Measurements from ENCODE around the gene MPPED1. TPM values are rescaled to one million over a fixed set of nuclear protein-coding genes. Genes with fewer than 3 reads are reported as not detected.

The MPPED1 gene
- total and polyA plus RNA-seq, 5 donors from 2014 or later = not detected

- Histone ChIP-seq H3K36me3 (ENCODE audit: control insufficient read depth, insufficient read depth, low read length) (no peaks in the 10 kb centered on the region), H3K27me3 (ENCODE audit: control insufficient read depth, insufficient read depth, low read length) (no peaks in the 10 kb centered on the region), H3K4me1 (ENCODE audit: control insufficient read depth, insufficient read depth, low read length, poor library complexity, severe bottlenecking) (no peaks in the 10 kb centered on the region), H3K9me3 (ENCODE audit: control insufficient read depth in 2 of 2, low read length in 2 of 2) (no peaks in the 10 kb centered on the region), H3K4me3 (ENCODE audit: low read depth, low read length) (no peak overlapping the region), H3K27ac (ENCODE audit: insufficient read depth, low read length, poor library complexity, severe bottlenecking) (no peak overlapping the region)
- ATAC-seq (ENCODE audit: low read depth in 2 of 2) = no peak
- no peaks in the 10 kb centered on the region for H3K36me3 Mint-ChIP-seq
- H3K9me3 Mint-ChIP-seq = peaks cover 0 to 2% (median 0%) of the 10 kb centered on the region in 7 donors
- peaks cover 4% of the 10 kb centered on the region for H3K27me3 Mint-ChIP-seq
- no peak overlapping the region for H3K27ac Mint-ChIP-seq
- H3K4me1 Mint-ChIP-seq = no peaks in the 10 kb centered on the region
- H3K4me3 Mint-ChIP-seq = no peak overlapping the region
- DNase-seq = no peak
Observed at GRCh38 chr22:43435851-43436811, 24.3 kb downstream of the MPPED1 start.

- no peaks in the 10 kb centered on the region for H3K4me1 ChIP-seq (ENCODE audit: control insufficient read depth, insufficient read depth, low read length, poor library complexity, severe bottlenecking)
- ATAC-seq (ENCODE audit: low read depth in 2 of 2) (no peak), DNase-seq (no peak)
- no peaks in the 10 kb centered on the region for H3K4me1 Mint-ChIP-seq
- H3K27ac Mint-ChIP-seq = no peak overlapping the region
- H3K9me3 ChIP-seq (ENCODE audit: control insufficient read depth in 2 of 2, low read length in 2 of 2) = no peaks in the 10 kb centered on the region
- H3K36me3 ChIP-seq (ENCODE audit: control insufficient read depth, insufficient read depth, low read length) = no peaks in the 10 kb centered on the region
- no peaks in the 10 kb centered on the region for H3K27me3 ChIP-seq (ENCODE audit: control insufficient read depth, insufficient read depth, low read length)
- no peaks in the 10 kb centered on the region for H3K36me3 Mint-ChIP-seq
- H3K27ac ChIP-seq (ENCODE audit: insufficient read depth, low read length, poor library complexity, severe bottlenecking) = no peak overlapping the region
- H3K9me3 Mint-ChIP-seq = peaks cover 0 to 2% (median 0%) of the 10 kb centered on the region in 7 donors
- no peak overlapping the region for H3K4me3 ChIP-seq (ENCODE audit: low read depth, low read length)
- H3K4me3 Mint-ChIP-seq = no peak overlapping the region
- H3K27me3 Mint-ChIP-seq = no peaks in the 10 kb centered on the region
Observed at GRCh38 chr22:43436868-43437267, 25.1 kb downstream of the MPPED1 start.

- DNase-seq = no peak
- no peaks in the 10 kb centered on the region for H3K4me1 ChIP-seq (ENCODE audit: control insufficient read depth, insufficient read depth, low read length, poor library complexity, severe bottlenecking)
- H3K27me3 Mint-ChIP-seq = no peaks in the 10 kb centered on the region
- H3K36me3 Mint-ChIP-seq = no peaks in the 10 kb centered on the region
- peaks cover 0 to 2% (median 0%) of the 10 kb centered on the region in 7 donors for H3K9me3 Mint-ChIP-seq
- H3K27ac ChIP-seq (ENCODE audit: insufficient read depth, low read length, poor library complexity, severe bottlenecking) = no peak overlapping the region
- H3K27ac Mint-ChIP-seq = no peak overlapping the region
- no peaks in the 10 kb centered on the region for H3K27me3 ChIP-seq (ENCODE audit: control insufficient read depth, insufficient read depth, low read length)
- H3K4me3 Mint-ChIP-seq = no peak overlapping the region
- no peaks in the 10 kb centered on the region for H3K4me1 Mint-ChIP-seq
- no peak overlapping the region for H3K4me3 ChIP-seq (ENCODE audit: low read depth, low read length)
- no peaks in the 10 kb centered on the region for H3K36me3 ChIP-seq (ENCODE audit: control insufficient read depth, insufficient read depth, low read length)
- no peaks in the 10 kb centered on the region for H3K9me3 ChIP-seq (ENCODE audit: control insufficient read depth in 2 of 2, low read length in 2 of 2)
- no peak for ATAC-seq (ENCODE audit: low read depth in 2 of 2)
Observed at GRCh38 chr22:43437871-43438475, 26.2 kb downstream of the MPPED1 start.

GRCh38 chr22:43438666-43439347, 27.0 kb downstream of the MPPED1 start:
- H3K4me1 Mint-ChIP-seq = no peaks in the 10 kb centered on the region
- ATAC-seq (ENCODE audit: low read depth in 2 of 2) = no peak
- Histone ChIP-seq H3K36me3 (ENCODE audit: control insufficient read depth, insufficient read depth, low read length) (no peaks in the 10 kb centered on the region), H3K4me3 (ENCODE audit: low read depth, low read length) (no peak overlapping the region), H3K9me3 (ENCODE audit: control insufficient read depth in 2 of 2, low read length in 2 of 2) (no peaks in the 10 kb centered on the region), H3K27ac (ENCODE audit: insufficient read depth, low read length, poor library complexity, severe bottlenecking) (no peak overlapping the region), H3K4me1 (ENCODE audit: control insufficient read depth, insufficient read depth, low read length, poor library complexity, severe bottlenecking) (no peaks in the 10 kb centered on the region), H3K27me3 (ENCODE audit: control insufficient read depth, insufficient read depth, low read length) (no peaks in the 10 kb centered on the region)
- no peak for DNase-seq
- H3K27me3 Mint-ChIP-seq = no peaks in the 10 kb centered on the region
- H3K27ac Mint-ChIP-seq = no peak overlapping the region
- peaks cover 0 to 2% (median 0%) of the 10 kb centered on the region in 7 donors for H3K9me3 Mint-ChIP-seq
- H3K36me3 Mint-ChIP-seq = no peaks in the 10 kb centered on the region
- no peak overlapping the region for H3K4me3 Mint-ChIP-seq

GRCh38 chr22:43439368-43440103, 27.7 kb downstream of the MPPED1 start:
- Mint-ChIP-seq H3K27ac (no peak overlapping the region), H3K9me3 (peaks cover 0 to 2% (median 0%) of the 10 kb centered on the region in 7 donors), H3K27me3 (no peaks in the 10 kb centered on the region), H3K4me3 (no peak overlapping the region), H3K36me3 (no peaks in the 10 kb centered on the region), H3K4me1 (no peaks in the 10 kb centered on the region)
- no peak for DNase-seq
- no peaks in the 10 kb centered on the region for H3K36me3 ChIP-seq (ENCODE audit: control insufficient read depth, insufficient read depth, low read length)
- no peak for ATAC-seq (ENCODE audit: low read depth in 2 of 2)
- no peak overlapping the region for H3K27ac ChIP-seq (ENCODE audit: insufficient read depth, low read length, poor library complexity, severe bottlenecking)
- no peaks in the 10 kb centered on the region for H3K4me1 ChIP-seq (ENCODE audit: control insufficient read depth, insufficient read depth, low read length, poor library complexity, severe bottlenecking)
- no peak overlapping the region for H3K4me3 ChIP-seq (ENCODE audit: low read depth, low read length)
- no peaks in the 10 kb centered on the region for H3K27me3 ChIP-seq (ENCODE audit: control insufficient read depth, insufficient read depth, low read length)
- no peaks in the 10 kb centered on the region for H3K9me3 ChIP-seq (ENCODE audit: control insufficient read depth in 2 of 2, low read length in 2 of 2)

- Histone ChIP-seq H3K36me3 (ENCODE audit: control insufficient read depth, insufficient read depth, low read length) (no peaks in the 10 kb centered on the region), H3K27me3 (ENCODE audit: control insufficient read depth, insufficient read depth, low read length) (no peaks in the 10 kb centered on the region), H3K9me3 (ENCODE audit: control insufficient read depth in 2 of 2, low read length in 2 of 2) (no peaks in the 10 kb centered on the region), H3K27ac (ENCODE audit: insufficient read depth, low read length, poor library complexity, severe bottlenecking) (no peak overlapping the region), H3K4me1 (ENCODE audit: control insufficient read depth, insufficient read depth, low read length, poor library complexity, severe bottlenecking) (no peaks in the 10 kb centered on the region), H3K4me3 (ENCODE audit: low read depth, low read length) (no peak overlapping the region)
- DNase-seq (no peak), ATAC-seq (ENCODE audit: low read depth in 2 of 2) (no peak)
- H3K27ac Mint-ChIP-seq = no peak overlapping the region
- H3K27me3 Mint-ChIP-seq = no peaks in the 10 kb centered on the region
- H3K36me3 Mint-ChIP-seq = no peaks in the 10 kb centered on the region
- H3K4me1 Mint-ChIP-seq = no peaks in the 10 kb centered on the region
- no peak overlapping the region for H3K4me3 Mint-ChIP-seq
- peaks cover 0 to 2% (median 0%) of the 10 kb centered on the region in 7 donors for H3K9me3 Mint-ChIP-seq
Observed at GRCh38 chr22:43440104-43440387, 28.2 kb downstream of the MPPED1 start.

- Histone ChIP-seq H3K9me3 (ENCODE audit: control insufficient read depth in 2 of 2, low read length in 2 of 2) (no peaks in the 10 kb centered on the region), H3K27ac (ENCODE audit: insufficient read depth, low read length, poor library complexity, severe bottlenecking) (no peak overlapping the region), H3K27me3 (ENCODE audit: control insufficient read depth, insufficient read depth, low read length) (no peaks in the 10 kb centered on the region), H3K4me3 (ENCODE audit: low read depth, low read length) (no peak overlapping the region), H3K4me1 (ENCODE audit: control insufficient read depth, insufficient read depth, low read length, poor library complexity, severe bottlenecking) (no peaks in the 10 kb centered on the region), H3K36me3 (ENCODE audit: control insufficient read depth, insufficient read depth, low read length) (no peaks in the 10 kb centered on the region)
- H3K27me3 Mint-ChIP-seq = no peaks in the 10 kb centered on the region
- H3K36me3 Mint-ChIP-seq = no peaks in the 10 kb centered on the region
- H3K27ac Mint-ChIP-seq = peak overlapping the region in 1 of 3 donors; percentile 69
- DNase-seq (no peak), ATAC-seq (ENCODE audit: low read depth in 2 of 2) (no peak)
- H3K4me3 Mint-ChIP-seq = no peak overlapping the region
- no peaks in the 10 kb centered on the region for H3K9me3 Mint-ChIP-seq
- no peaks in the 10 kb centered on the region for H3K4me1 Mint-ChIP-seq
Observed at GRCh38 chr22:43440556-43440955, 28.7 kb downstream of the MPPED1 start.

Measured in CD4-positive, CD25-positive, alpha-beta regulatory T cell (primary cell).